Stromal cell of bone marrow (primary cell): ENCODE measurements around the gene TLE4.
"Not testable (repeated sequence)": the region's sequence is repeated elsewhere in the genome, so short reads cannot be mapped to it uniquely, and the experiment has no call there.

Experiments used
- DNase-seq: peaks from one replicate; pipeline ENCODE4 v3.0.0-alpha.2; 2012; ENCODE audit warnings: low read depth

TLE4 gene

GRCh38 chr9:79637177-79637925 lies 65.6 kb downstream of the TLE4 start:
- no peak for DNase-seq

GRCh38 chr9:79638806-79639205 lies 67.0 kb downstream of the TLE4 start:
- no peak for DNase-seq

GRCh38 chr9:79639354-79639753 lies 67.6 kb downstream of the TLE4 start:
- no peak for DNase-seq

GRCh38 chr9:79640067-79640466 lies 68.3 kb downstream of the TLE4 start:
- not testable (repeated sequence) for DNase-seq

- no peak for DNase-seq
Measured at GRCh38 chr9:79641070-79641469, 69.3 kb downstream of the TLE4 start.

- no peak for DNase-seq
Measured at GRCh38 chr9:79642671-79643070, 70.9 kb downstream of the TLE4 start.

- DNase-seq, result no peak
Measured at GRCh38 chr9:79644048-79644447, 72.3 kb downstream of the TLE4 start.

GRCh38 chr9:79644601-79645000 lies 72.8 kb downstream of the TLE4 start:
- no peak for DNase-seq

- DNase-seq, result no peak
Measured at GRCh38 chr9:79645110-79645509, 73.3 kb downstream of the TLE4 start.

GRCh38 chr9:79646096-79646495 lies 74.3 kb downstream of the TLE4 start:
- no peak for DNase-seq

GRCh38 chr9:79651251-79651795 lies 79.6 kb downstream of the TLE4 start:
- no peak for DNase-seq

GRCh38 chr9:79652598-79652997 lies 80.8 kb downstream of the TLE4 start:
- DNase-seq, result no peak

- not testable (repeated sequence) for DNase-seq
Measured at GRCh38 chr9:79654591-79655382, 83.0 kb downstream of the TLE4 start.

- no peak for DNase-seq
Measured at GRCh38 chr9:79655551-79655950, 83.8 kb downstream of the TLE4 start.

GRCh38 chr9:79656169-79656568 lies 84.4 kb downstream of the TLE4 start:
- no peak for DNase-seq

- DNase-seq, result no peak
Measured at GRCh38 chr9:79657891-79658290, 86.1 kb downstream of the TLE4 start.

GRCh38 chr9:79658926-79659325 lies 87.2 kb downstream of the TLE4 start:
- no peak for DNase-seq

GRCh38 chr9:79660615-79661014 lies 88.8 kb downstream of the TLE4 start:
- no peak for DNase-seq

GRCh38 chr9:79661279-79661678 lies 89.5 kb downstream of the TLE4 start:
- no peak for DNase-seq

GRCh38 chr9:79661886-79662536 lies 90.2 kb downstream of the TLE4 start:
- no peak for DNase-seq

- no peak for DNase-seq
Measured at GRCh38 chr9:79662537-79662956, 90.8 kb downstream of the TLE4 start.

GRCh38 chr9:79663300-79663699 lies 91.5 kb downstream of the TLE4 start:
- DNase-seq, result no peak

GRCh38 chr9:79663878-79664277 lies 92.1 kb downstream of the TLE4 start:
- no peak for DNase-seq
